Measurements from ENCODE around the gene LHX3.

The LHX3 gene

GRCh38 chr9:136174779-136175615 lies 29.9 kb downstream of the LHX3 start:
- peak; percentile 91 for DNase-seq

- DNase-seq: no peak
Measured at GRCh38 chr9:136173648-136174290, 31.2 kb downstream of the LHX3 start.

- peak; percentile 86 for DNase-seq
Measured at GRCh38 chr9:136172412-136173079, 32.4 kb downstream of the LHX3 start.

- no peak for DNase-seq
Measured at GRCh38 chr9:136171801-136172411, 33.0 kb downstream of the LHX3 start.

- peak; percentile 97 for DNase-seq
Measured at GRCh38 chr9:136171009-136171800, 33.7 kb downstream of the LHX3 start.

GRCh38 chr9:136170006-136170901 lies 34.7 kb downstream of the LHX3 start:
- peak; percentile 62 for DNase-seq

GRCh38 chr9:136169495-136169894 lies 35.4 kb downstream of the LHX3 start:
- no peak for DNase-seq

GRCh38 chr9:136163248-136163850 lies 41.6 kb downstream of the LHX3 start:
- no peak for DNase-seq

- no peak for DNase-seq
Measured at GRCh38 chr9:136160995-136161610, 43.8 kb downstream of the LHX3 start.

- DNase-seq: peak; percentile 80
Measured at GRCh38 chr9:136160381-136160841, 44.5 kb downstream of the LHX3 start.

- no peak for DNase-seq
Measured at GRCh38 chr9:136159851-136160250, 45.1 kb downstream of the LHX3 start.

- no peak for DNase-seq
Measured at GRCh38 chr9:136157477-136158265, 47.3 kb downstream of the LHX3 start.

- peak; percentile 50 for DNase-seq
Measured at GRCh38 chr9:136156209-136157120, 48.5 kb downstream of the LHX3 start.

GRCh38 chr9:136155576-136155975 lies 49.4 kb downstream of the LHX3 start:
- DNase-seq: peak; percentile 89

- DNase-seq: no peak
Measured at GRCh38 chr9:136154943-136155342, 50.0 kb downstream of the LHX3 start.

- DNase-seq: peak; percentile 52
Measured at GRCh38 chr9:136153381-136154065, 51.4 kb downstream of the LHX3 start.

GRCh38 chr9:136152931-136153330 lies 52.0 kb downstream of the LHX3 start:
- no peak for DNase-seq

- no peak for DNase-seq
Measured at GRCh38 chr9:136152543-136152866, 52.4 kb downstream of the LHX3 start.

Measured in NCI-H69 (cell line).